CD1c-positive myeloid dendritic cell (primary cell): ENCODE data around the gene C1orf141.
"Not testable (repeated sequence)": the region's sequence is repeated elsewhere in the genome, so short reads cannot be mapped to it uniquely, and the experiment has no call there.

ENCODE experiments used
- DNase-seq: peaks from one replicate; pipeline ENCODE4 v3.0.0-alpha.2; 2016; ENCODE audit errors: extremely low spot score

The C1orf141 gene

DNA sequence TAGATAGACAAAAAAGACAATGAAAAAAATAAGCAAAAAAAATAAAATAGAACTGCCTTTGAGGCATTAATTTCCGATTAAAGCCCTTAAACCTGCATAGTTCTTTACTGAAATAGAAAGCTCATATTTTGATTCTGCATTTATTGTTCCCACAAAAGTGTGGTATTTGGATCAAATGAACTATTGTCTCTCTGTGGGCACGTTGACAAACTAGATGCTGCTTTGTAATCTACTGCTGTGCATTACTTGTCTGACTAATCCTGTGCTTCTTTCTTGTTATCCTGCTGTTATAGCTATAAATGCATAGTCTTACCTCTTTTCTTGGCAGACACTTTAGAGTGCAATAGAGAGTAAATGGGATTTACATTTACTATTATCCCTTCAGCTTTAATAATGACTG is 49.4 kb downstream of the C1orf141 start:
- no peak for DNase-seq

- DNase-seq, result no peak
Observed at GRCh38 chr1:67084765-67085318, 49.9 kb downstream of the C1orf141 start.

- no peak for DNase-seq
Observed at GRCh38 chr1:67078291-67078690, 56.5 kb downstream of the C1orf141 start.

DNA sequence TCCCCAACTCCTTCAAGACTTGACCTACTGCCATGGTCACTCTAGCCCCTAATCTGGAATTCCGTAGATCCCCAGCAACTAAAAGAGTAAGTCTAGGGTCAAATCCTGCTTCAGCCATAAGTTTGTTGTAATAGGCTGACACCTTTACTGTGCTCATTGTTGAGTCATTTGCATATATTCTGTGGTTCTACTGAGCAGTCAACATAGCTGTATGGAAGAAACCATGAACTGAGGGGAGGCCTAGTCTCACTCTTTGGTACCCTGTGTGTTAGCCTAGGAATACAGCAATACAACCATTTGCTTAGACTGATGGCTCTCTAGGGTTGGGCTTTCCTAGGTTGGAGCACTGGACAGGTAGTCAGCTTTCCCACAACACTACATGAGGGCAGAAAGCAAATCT is 57.2 kb downstream of the C1orf141 start:
- DNase-seq, result no peak

- no peak for DNase-seq
Observed at GRCh38 chr1:67072749-67073148, 62.0 kb downstream of the C1orf141 start.

GRCh38 chr1:67067655-67068054 is 67.1 kb downstream of the C1orf141 start:
- DNase-seq, result not testable (repeated sequence)

DNA sequence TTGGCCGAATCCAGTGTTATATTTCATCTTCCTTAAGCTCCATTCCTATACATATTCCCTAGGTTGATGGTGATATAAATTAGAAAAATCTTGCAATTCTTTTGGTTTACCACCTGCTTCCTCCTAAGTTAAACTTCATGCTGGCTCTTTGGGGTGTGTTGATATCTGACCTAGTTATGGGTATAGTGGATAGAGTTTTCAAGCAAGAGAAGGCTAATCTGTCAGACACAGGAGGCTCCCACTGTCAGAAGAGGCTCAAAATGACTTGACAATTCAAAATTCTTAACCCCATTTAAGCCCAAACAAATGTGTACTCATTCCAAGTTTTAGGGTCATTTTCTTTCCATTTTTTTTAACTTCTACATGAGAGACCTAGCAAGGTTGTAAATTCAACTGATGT is 72.4 kb downstream of the C1orf141 start:
- DNase-seq, result no peak

GRCh38 chr1:67061266-67061665 is 73.5 kb downstream of the C1orf141 start:
- DNase-seq, result no peak

DNA sequence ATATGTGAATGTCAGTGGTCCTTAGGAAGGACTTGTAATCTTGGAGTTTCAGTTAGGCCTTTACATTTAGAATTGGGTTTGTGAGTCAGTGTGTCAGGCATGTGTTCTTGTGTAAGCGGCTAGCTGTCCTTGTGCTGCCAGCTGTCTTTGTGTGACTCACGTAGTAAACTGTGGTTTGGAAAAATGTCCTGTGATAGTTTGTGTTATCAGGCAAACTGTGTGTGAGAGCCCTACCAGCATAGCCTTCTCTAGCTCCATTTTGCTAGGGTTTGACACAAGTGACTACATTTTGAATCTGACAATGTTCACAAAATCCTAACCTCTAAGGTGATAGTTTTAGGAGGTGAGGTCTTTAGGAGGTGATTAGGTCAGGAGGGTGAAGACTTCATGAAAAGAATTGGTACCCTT is 74.0 kb downstream of the C1orf141 start:
- no peak for DNase-seq

GRCh38 chr1:67059346-67059745 is 75.4 kb downstream of the C1orf141 start:
- no peak for DNase-seq

GRCh38 chr1:67058761-67059160 is 76.0 kb downstream of the C1orf141 start:
- DNase-seq, result no peak

DNA sequence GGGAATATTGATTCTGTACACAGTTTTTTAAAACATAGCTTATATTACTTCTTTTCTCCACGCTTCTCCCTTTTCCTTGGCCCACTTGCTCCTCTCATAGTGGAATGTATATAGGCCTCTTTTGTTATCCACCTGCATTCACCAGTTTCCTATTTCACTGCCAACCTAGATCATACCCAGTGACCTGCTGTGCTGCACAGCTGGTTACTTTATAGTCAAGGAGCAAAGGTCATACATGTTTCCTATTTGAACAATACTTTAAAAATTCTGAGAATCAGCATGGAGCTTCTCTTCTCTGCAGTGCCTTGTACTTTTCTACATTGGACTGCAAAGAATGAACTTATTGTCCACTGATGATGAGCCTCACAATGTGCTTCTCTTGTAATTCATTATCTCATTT is 76.5 kb downstream of the C1orf141 start:
- DNase-seq, result no peak

GRCh38 chr1:67053785-67054772 is 80.7 kb downstream of the C1orf141 start, which contains the start of gene SLC35D1:
SLC35D1 (minus strand) TSS chr1:67054148; CDS start chr1:67054013, 135 bp downstream.
- DNase-seq, result peak; percentile 77

DNA sequence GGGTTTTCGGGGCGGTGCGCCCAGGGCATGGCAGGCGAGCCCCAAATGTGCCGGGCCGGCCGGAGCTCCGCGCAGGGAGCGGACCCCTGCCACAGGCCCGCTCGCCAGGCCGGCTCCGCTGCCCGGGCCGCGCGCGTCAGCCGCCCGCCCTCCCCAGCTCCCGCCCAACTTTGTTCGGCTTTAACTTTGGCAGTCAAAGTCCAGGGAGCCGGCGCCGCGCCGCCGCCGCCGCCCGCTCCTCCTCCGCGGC is 81.3 kb downstream of the C1orf141 start:
- no peak for DNase-seq

GRCh38 chr1:67052741-67053534 is 81.8 kb downstream of the C1orf141 start:
- no peak for DNase-seq

GRCh38 chr1:67051196-67051595 is 83.6 kb downstream of the C1orf141 start:
- no peak for DNase-seq

- no peak for DNase-seq
Observed at GRCh38 chr1:67044631-67045270, 90.0 kb downstream of the C1orf141 start.

- no peak for DNase-seq
Observed at GRCh38 chr1:67043366-67043765, 91.4 kb downstream of the C1orf141 start.
